Loucy (cell line): ENCODE results near the gene MDFI.

Source experiments
- H2AFZ ChIP-seq: fragments of 200-600 bp; sonication (generic); 2 replicates; pipeline ENCODE4 v1.6.0; 2016; ENCODE audit warnings: antibody characterized with exemption, mild to moderate bottlenecking, low read length, moderate library complexity
- H3F3A ChIP-seq: fragments of 200-600 bp; 2 replicates; pipeline ENCODE4 v1.6.0; 2016; ENCODE audit warnings: antibody characterized with exemption, low read depth, mild to moderate bottlenecking
- H3K27me3 ChIP-seq: fragments of 200-600 bp; sonication (generic); 2 replicates; pipeline ENCODE4 v1.6.1; 2014; ENCODE audit warnings: low read length, mild to moderate bottlenecking; ENCODE audit not compliant: insufficient read depth, poor library complexity, severe bottlenecking
- H3K36me3 ChIP-seq: fragments of 200-600 bp; sonication (generic); 2 replicates; pipeline ENCODE4 v1.6.1; 2016; ENCODE audit warnings: low read length; ENCODE audit not compliant: insufficient read depth
- H3K4me1 ChIP-seq: fragments of 200-600 bp; sonication (generic); 2 replicates; pipeline ENCODE4 v1.5.1; 2014; ENCODE audit warnings: low read length, mild to moderate bottlenecking; ENCODE audit not compliant: insufficient read depth, poor library complexity, severe bottlenecking
- H3K4me2 ChIP-seq: fragments of 200-600 bp; sonication (generic); 2 replicates; pipeline ENCODE4 v1.6.0; 2014; ENCODE audit warnings: antibody characterized with exemption, low read length, low read depth, mild to moderate bottlenecking; ENCODE audit not compliant: poor library complexity, severe bottlenecking
- H3K4me3 ChIP-seq: fragments of 200-600 bp; sonication (generic); 2 replicates; pipeline ENCODE4 v1.5.1; 2014; ENCODE audit warnings: low read length, mild to moderate bottlenecking, mixed read lengths; ENCODE audit not compliant: poor library complexity, severe bottlenecking
- H3K79me2 ChIP-seq: fragments of 200-600 bp; sonication (generic); 2 replicates; pipeline ENCODE4 v1.6.1; 2014; ENCODE audit warnings: low read length; ENCODE audit not compliant: insufficient read depth
- H3K9ac ChIP-seq: fragments of 200-600 bp; sonication (generic); 2 replicates; pipeline ENCODE4 v1.6.0; 2014; ENCODE audit warnings: mild to moderate bottlenecking, low read depth, low read length, moderate library complexity; ENCODE audit not compliant: poor library complexity, severe bottlenecking
- H3K9me2 ChIP-seq: fragments of 200-600 bp; sonication (generic); replicated peaks from 2 replicates; pipeline ENCODE4 v1.6.1; 2016; ENCODE audit warnings: low read depth, low read length, mixed read lengths
- H3K9me3 ChIP-seq: fragments of 200-600 bp; sonication (generic); 2 replicates; pipeline ENCODE4 v1.6.1; 2014; ENCODE audit warnings: mild to moderate bottlenecking, antibody characterized with exemption, low read length, low read depth; ENCODE audit not compliant: insufficient read depth
- H4K20me1 ChIP-seq: fragments of 200-600 bp; sonication (generic); 2 replicates; pipeline ENCODE4 v1.6.0; 2014; ENCODE audit warnings: antibody characterized with exemption, low read length, mild to moderate bottlenecking; ENCODE audit not compliant: insufficient read depth, poor library complexity, severe bottlenecking
- CTCF ChIP-seq: fragments of 200-600 bp; sonication (generic); conservative IDR thresholded peaks from 2 replicates; pipeline ENCODE4 v1.5.1; 2014; ENCODE audit warnings: mild to moderate bottlenecking, antibody characterized with exemption, low read length
- EZH2phosphoT487 ChIP-seq: fragments of 200-600 bp; IDR thresholded peaks from 2 replicates; pipeline ENCODE4 v1.6.1; 2018; ENCODE audit warnings: antibody characterized with exemption, mild to moderate bottlenecking, moderate library complexity, borderline replicate concordance

Gene MDFI

GRCh38 chr6:41650120-41650519, 11.9 kb downstream of the MDFI start:
- H4K20me1 ChIP-seq: peaks cover 8% of the 10 kb centered on the region
- peaks cover 59% of the 10 kb centered on the region; the same call in 1 of the 2 replicates for H3K36me3 ChIP-seq
- H3K9me3 ChIP-seq: no peaks in the 10 kb centered on the region

GRCh38 chr6:41651246-41651961, 13.1 kb downstream of the MDFI start:
- no peak overlapping the region for H2AFZ ChIP-seq
- H3K36me3 ChIP-seq: peaks cover 55% of the 10 kb centered on the region; the same call in 1 of the 2 replicates
- H3K9ac ChIP-seq: no peak overlapping the region
- peaks cover 3% of the 10 kb centered on the region for H4K20me1 ChIP-seq
- H3F3A ChIP-seq: no peaks in the 10 kb centered on the region
- H3K4me1 ChIP-seq: peaks cover 10% of the 10 kb centered on the region
- peaks cover 8% of the 10 kb centered on the region; the same call in 1 of the 2 replicates for H3K79me2 ChIP-seq
- H3K4me3 ChIP-seq: no peak overlapping the region
- no peaks in the 10 kb centered on the region for H3K9me2 ChIP-seq
- H3K4me2 ChIP-seq: no peak overlapping the region
- TF ChIP-seq CTCF: no peak
- no peak for TF ChIP-seq EZH2phosphoT487
- no peaks in the 10 kb centered on the region for H3K9me3 ChIP-seq
- H3K27me3 ChIP-seq: no peaks in the 10 kb centered on the region

More at GRCh38 chr6:41650120-41650519, 11.9 kb downstream of the MDFI start:
- Histone ChIP-seq H3K9me2 (no peaks in the 10 kb centered on the region), H2AFZ (no peak overlapping the region), H3K4me3 (no peak overlapping the region), H3K79me2 (peaks cover 21% of the 10 kb centered on the region; the same call in 1 of the 2 replicates), H3K27me3 (no peaks in the 10 kb centered on the region), H3F3A (no peaks in the 10 kb centered on the region), H3K9ac (no peak overlapping the region), H3K4me2 (no peak overlapping the region), H3K4me1 (peaks cover 6% of the 10 kb centered on the region)
- TF ChIP-seq CTCF: no peak
- TF ChIP-seq EZH2phosphoT487: no peak

- H3K9me2 ChIP-seq: no peaks in the 10 kb centered on the region
- H3F3A ChIP-seq: no peaks in the 10 kb centered on the region
- no peak overlapping the region for H3K4me2 ChIP-seq
- peaks cover 10% of the 10 kb centered on the region for H3K4me1 ChIP-seq
- no peak overlapping the region for H3K9ac ChIP-seq
- no peaks in the 10 kb centered on the region for H3K9me3 ChIP-seq
- H3K36me3 ChIP-seq: peaks cover 47% of the 10 kb centered on the region; the same call in 1 of the 2 replicates
- H4K20me1 ChIP-seq: no peaks in the 10 kb centered on the region
- no peaks in the 10 kb centered on the region for H3K27me3 ChIP-seq
- TF ChIP-seq CTCF (no peak), EZH2phosphoT487 (no peak)
- no peak overlapping the region for H2AFZ ChIP-seq
- no peak overlapping the region for H3K4me3 ChIP-seq
- H3K79me2 ChIP-seq: peaks cover 3% of the 10 kb centered on the region; the same call in 1 of the 2 replicates
Observed at GRCh38 chr6:41651962-41652657, 13.8 kb downstream of the MDFI start.
